ENCODE measurements around the gene FSIP1.

FSIP1 gene

GRCh38 chr15:39554746-39555387 is 227.8 kb downstream of the FSIP1 start:
- in situ Hi-C loops (cut with MboI; ENCODE audit: low pct_unique_long_range_greater_than_20kb, low sequenced_read_pairs) = no loop called here
- no peak for DNase-seq

DNA sequence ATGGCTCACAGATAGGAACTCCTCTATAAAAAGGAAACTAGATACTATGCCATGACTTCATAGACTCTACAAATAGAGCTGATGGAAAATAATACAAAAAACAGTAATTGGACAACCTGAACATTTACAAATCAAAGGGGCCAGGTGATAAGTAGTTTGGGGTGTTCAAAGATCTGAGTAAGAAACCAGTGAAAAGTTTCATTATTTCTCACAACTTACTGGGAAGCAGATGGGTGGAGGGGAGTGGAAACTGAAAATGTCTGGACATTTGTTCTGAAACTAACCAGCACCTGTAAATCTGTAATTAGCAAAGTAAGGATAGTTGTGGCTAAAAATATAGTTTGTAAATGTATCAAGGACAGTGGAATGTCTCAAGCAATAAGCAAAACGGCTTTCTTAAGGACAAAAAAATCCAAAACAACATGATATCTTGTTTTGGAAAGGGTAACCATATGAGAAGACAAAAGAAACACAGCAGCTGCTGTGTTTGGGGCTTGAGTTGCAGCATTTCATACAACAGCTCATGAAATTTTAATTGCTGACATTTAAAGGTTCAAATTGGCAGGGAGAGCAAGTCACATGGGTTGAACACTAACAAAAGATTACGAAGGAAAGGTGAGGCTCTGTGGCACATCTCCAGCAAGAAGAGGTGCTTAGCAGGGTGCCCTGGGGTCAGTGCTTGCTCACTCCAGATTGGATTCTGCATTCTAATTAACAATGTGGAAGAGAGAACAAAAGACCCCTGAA is 228.5 kb downstream of the FSIP1 start:
- DNase-seq = no peak

GRCh38 chr15:39552556-39552955 is 230.1 kb downstream of the FSIP1 start:
- no peak for DNase-seq
- in situ Hi-C loops (cut with MboI; ENCODE audit: low pct_unique_long_range_greater_than_20kb, low sequenced_read_pairs) = no loop called here

More for the DNA sequence above, 228.5 kb downstream of the FSIP1 start:
- in situ Hi-C loops (cut with MboI; ENCODE audit: low pct_unique_long_range_greater_than_20kb, low sequenced_read_pairs) = no loop called here

- in situ Hi-C loops (cut with MboI; ENCODE audit: low pct_unique_long_range_greater_than_20kb, low sequenced_read_pairs) = no loop called here
- no peak for DNase-seq
These were observed 231.2 kb downstream of the FSIP1 start for GRCh38 chr15:39551476-39551875.
